GM23248 (cell line): ENCODE results near the gene ANGPTL2. TPM values are rescaled to one million over a fixed set of nuclear protein-coding genes. Genes with fewer than 3 reads are reported as not detected.

Experiments
- DNase-seq: peaks from one replicate; pipeline ENCODE4 v3.0.0-alpha.2; 2015
- H2AFZ ChIP-seq: fragments of 200-600 bp; sonication (generic); 2 replicates; pipeline ENCODE4 v1.6.1; 2016; ENCODE audit warnings: antibody characterized with exemption
- H3F3A ChIP-seq: fragments of 200-600 bp; sonication (generic); 2 replicates; pipeline ENCODE4 v1.6.1; 2016; ENCODE audit warnings: mild to moderate bottlenecking, antibody characterized with exemption, mixed run types; ENCODE audit not compliant: insufficient read depth
- H3K27ac ChIP-seq: fragments of 200-600 bp; sonication (generic); 2 replicates; pipeline ENCODE4 v1.5.1; 2016; ENCODE audit warnings: mild to moderate bottlenecking
- H3K27me3 ChIP-seq: fragments of 200-600 bp; sonication (generic); replicated peaks from 2 replicates; pipeline ENCODE4 v1.6.1; 2016; ENCODE audit warnings: mild to moderate bottlenecking; ENCODE audit not compliant: insufficient read depth
- H3K36me3 ChIP-seq: fragments of 200-600 bp; sonication (generic); 2 replicates; pipeline ENCODE4 v1.6.1; 2016; ENCODE audit warnings: low read depth, mild to moderate bottlenecking
- H3K4me1 ChIP-seq: fragments of 200-600 bp; sonication (generic); 2 replicates; pipeline ENCODE4 v1.6.1; 2016; ENCODE audit warnings: mild to moderate bottlenecking; ENCODE audit not compliant: insufficient read depth
- H3K4me2 ChIP-seq: fragments of 200-600 bp; sonication (generic); one replicate; pipeline ENCODE4 v1.6.1; 2016; ENCODE audit warnings: mild to moderate bottlenecking; ENCODE audit not compliant: unreplicated experiment
- H3K4me3 ChIP-seq: fragments of 200-600 bp; sonication (generic); 2 replicates; pipeline ENCODE4 v1.5.1; 2016; ENCODE audit warnings: mild to moderate bottlenecking
- H3K79me2 ChIP-seq: fragments of 200-600 bp; sonication (generic); 2 replicates; pipeline ENCODE4 v1.6.1; 2016; ENCODE audit warnings: mild to moderate bottlenecking; ENCODE audit not compliant: insufficient read depth
- H3K9ac ChIP-seq: fragments of 200-600 bp; sonication (generic); 2 replicates; pipeline ENCODE4 v1.6.1; 2016; ENCODE audit warnings: mild to moderate bottlenecking
- H3K9me2 ChIP-seq: fragments of 200-600 bp; sonication (generic); 2 replicates; pipeline ENCODE4 v1.6.1; 2016; ENCODE audit warnings: mixed run types, mild to moderate bottlenecking, moderate library complexity; ENCODE audit not compliant: insufficient read depth
- H3K9me3 ChIP-seq: fragments of 200-600 bp; sonication (generic); one replicate; pipeline ENCODE4 v1.6.1; 2017; ENCODE audit warnings: low read depth
- H4K20me1 ChIP-seq: fragments of 200-600 bp; sonication (generic); 2 replicates; pipeline ENCODE4 v1.6.0; 2016; ENCODE audit not compliant: insufficient read depth
- EZH2 ChIP-seq: fragments of 200-600 bp; sonication (generic); IDR thresholded peaks from 2 replicates; pipeline ENCODE4 v1.6.1; 2018; ENCODE audit warnings: antibody characterized with exemption, mild to moderate bottlenecking; ENCODE audit not compliant: insufficient read depth, poor library complexity, severe bottlenecking
- EZH2phosphoT487 ChIP-seq: fragments of 200-600 bp; sonication (generic); IDR thresholded peaks from 2 replicates; pipeline ENCODE4 v1.6.1; 2018; ENCODE audit warnings: antibody characterized with exemption, moderate library complexity, mild to moderate bottlenecking, low read depth; ENCODE audit not compliant: insufficient read depth
- WGBS, 2 experiments: methylation state at CpG; one replicate each; pipeline ENCODE4 v1.1.6; 2015 to 2017; ENCODE audit warnings: low lambda C conversion rate in 2 of 2, low coverage in 1 of 2; ENCODE audit errors: missing lambda C conversion rate in 2 of 2; 5-methylcytosine and 5-hydroxymethylcytosine counted together
- in situ Hi-C: fragments of 300-500 bp; cut with MboI; formaldehyde crosslinking; loops from 2 replicates; pipeline ENCODE4 v1.15.0; 2020
- polyA plus RNA-seq: library from polyadenylated mRNA; unstranded; fragments of >200 nt; fragmentation: Nextera tagmentation; extraction: Ambion mirVana; gene quantifications from 2 replicates; pipeline ENCODE4 v1.2.1, GENCODE V29; 2016
- total RNA-seq: library from RNA; depleted of rRNA; stranded (reverse); fragments of >200 nt; shearing (Covaris generic); gene quantifications from 2 replicates; pipeline ENCODE4 v1.2.3, GENCODE V29; 2014

The ANGPTL2 gene
- total and polyA plus RNA-seq, 2 experiments from 2014 or later: 8.8 to 12.3 TPM

- H3K9me3 ChIP-seq: no peaks in the 10 kb centered on the region
- no peaks in the 10 kb centered on the region for H3K4me1 ChIP-seq
- no peaks in the 10 kb centered on the region for H3F3A ChIP-seq
- in situ Hi-C loops: no loop called here
- no peak overlapping the region for H3K4me3 ChIP-seq
- no peaks in the 10 kb centered on the region for H3K9me2 ChIP-seq
- no peak overlapping the region for H3K9ac ChIP-seq
- H3K27ac ChIP-seq: no peak overlapping the region
- no peak overlapping the region for H3K4me2 ChIP-seq
- H3K79me2 ChIP-seq: no peaks in the 10 kb centered on the region
- TF ChIP-seq EZH2phosphoT487: no peak
- TF ChIP-seq EZH2: no peak
- DNase-seq: peak; percentile 14
- H3K27me3 ChIP-seq: no peaks in the 10 kb centered on the region
- WGBS, 2 experiments: 55 to 60% methylated on average over 8 of the region's 8 CpGs
- H2AFZ ChIP-seq: no peak overlapping the region
- H4K20me1 ChIP-seq: no peaks in the 10 kb centered on the region
- H3K36me3 ChIP-seq: no peaks in the 10 kb centered on the region
Observed at GRCh38 chr9:127081250-127082185, 40.9 kb downstream of the ANGPTL2 start.

- H3K27me3 ChIP-seq: no peaks in the 10 kb centered on the region
- no peaks in the 10 kb centered on the region for H3K9me3 ChIP-seq
- in situ Hi-C loops: no loop called here
- no peaks in the 10 kb centered on the region for H4K20me1 ChIP-seq
- 48 to 50% methylated on average over 8 of the region's 8 CpGs for WGBS, 2 experiments
- peaks cover 7% of the 10 kb centered on the region; the same call in 1 of the 2 replicates for H3F3A ChIP-seq
- H3K4me1 ChIP-seq: 0 out of 2 replicates have a peak, but pooled peaks cover 6% of the 10 kb centered on the region
- H3K27ac ChIP-seq: no peak overlapping the region
- H3K4me3 ChIP-seq: no peak overlapping the region
- H3K79me2 ChIP-seq: no peaks in the 10 kb centered on the region
- no peak overlapping the region for H2AFZ ChIP-seq
- no peak for DNase-seq
- no peak overlapping the region for H3K4me2 ChIP-seq
- TF ChIP-seq EZH2 (no peak), EZH2phosphoT487 (no peak)
- no peaks in the 10 kb centered on the region for H3K36me3 ChIP-seq
- no peaks in the 10 kb centered on the region for H3K9me2 ChIP-seq
- H3K9ac ChIP-seq: no peak overlapping the region
Observed at GRCh38 chr9:127079446-127080140, 42.8 kb downstream of the ANGPTL2 start.

DNA sequence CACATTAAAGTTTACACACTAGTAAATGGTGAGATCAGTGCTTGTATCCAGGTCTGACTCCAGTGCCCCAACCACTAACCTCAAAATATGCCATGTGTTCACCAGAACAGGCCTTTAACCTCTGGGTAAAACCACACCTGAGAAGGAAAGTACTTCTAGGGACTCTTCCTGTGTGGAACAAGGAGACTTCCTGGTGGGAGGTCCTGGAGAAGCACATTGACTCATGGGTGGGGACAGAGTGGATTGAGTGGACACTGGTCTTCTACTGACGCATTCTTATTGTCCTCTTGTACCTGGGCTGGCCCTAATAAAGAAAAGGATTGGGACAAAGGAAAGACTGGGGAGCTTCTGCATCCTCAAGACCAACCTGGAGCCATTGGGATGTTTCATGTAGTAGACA is 43.4 kb downstream of the ANGPTL2 start:
- no peaks in the 10 kb centered on the region for H3K9me3 ChIP-seq
- DNase-seq: no peak
- in situ Hi-C loops: no loop called here
- H3K79me2 ChIP-seq: no peaks in the 10 kb centered on the region
- H2AFZ ChIP-seq: no peak overlapping the region
- no peaks in the 10 kb centered on the region for H3K9me2 ChIP-seq
- no peaks in the 10 kb centered on the region for H3K27me3 ChIP-seq
- no peak for TF ChIP-seq EZH2phosphoT487
- no peak for TF ChIP-seq EZH2
- no peak overlapping the region for H3K27ac ChIP-seq
- no peak overlapping the region for H3K9ac ChIP-seq
- 78 to 96% methylated on average over 1 of the region's 1 CpG for WGBS, 2 experiments
- no peaks in the 10 kb centered on the region for H3K36me3 ChIP-seq
- no peaks in the 10 kb centered on the region for H4K20me1 ChIP-seq
- H3K4me1 ChIP-seq: 0 out of 2 replicates have a peak, but pooled peaks cover 6% of the 10 kb centered on the region
- peaks cover 7% of the 10 kb centered on the region; the same call in 1 of the 2 replicates for H3F3A ChIP-seq
- H3K4me2 ChIP-seq: no peak overlapping the region
- H3K4me3 ChIP-seq: no peak overlapping the region

- DNase-seq: no peak
- H3K36me3 ChIP-seq: no peaks in the 10 kb centered on the region
- in situ Hi-C loops: no loop called here
- no peaks in the 10 kb centered on the region for H3K79me2 ChIP-seq
- no peak overlapping the region for H3K4me2 ChIP-seq
- no peaks in the 10 kb centered on the region for H4K20me1 ChIP-seq
- H3K27me3 ChIP-seq: no peaks in the 10 kb centered on the region
- no peak overlapping the region for H3K27ac ChIP-seq
- H3K9me2 ChIP-seq: no peaks in the 10 kb centered on the region
- no peak overlapping the region for H2AFZ ChIP-seq
- no peaks in the 10 kb centered on the region for H3K9me3 ChIP-seq
- WGBS, 2 experiments: 86 to 92% methylated on average over 6 of the region's 6 CpGs
- H3F3A ChIP-seq: peaks cover 7% of the 10 kb centered on the region; the same call in 1 of the 2 replicates
- no peak overlapping the region for H3K9ac ChIP-seq
- H3K4me3 ChIP-seq: no peak overlapping the region
- TF ChIP-seq EZH2: no peak
- TF ChIP-seq EZH2phosphoT487: no peak
- H3K4me1 ChIP-seq: 0 out of 2 replicates have a peak, but pooled peaks cover 6% of the 10 kb centered on the region
Observed at GRCh38 chr9:127078336-127078735, 44.1 kb downstream of the ANGPTL2 start.
